T-helper 9 cell (primary cell): ENCODE measurements around the gene FGFR2.

Source experiments
- DNase-seq: peaks from one replicate; pipeline ENCODE4 v3.0.0-alpha.2; 2020
- total RNA-seq, 2 donors: gene quantifications; one replicate each; lab custom pipeline; 2026; lab: John Stamatoyannopoulos, UW

The FGFR2 gene
- 0.24 to 0.84 reads per million in 2 donors for total RNA-seq

DNA sequence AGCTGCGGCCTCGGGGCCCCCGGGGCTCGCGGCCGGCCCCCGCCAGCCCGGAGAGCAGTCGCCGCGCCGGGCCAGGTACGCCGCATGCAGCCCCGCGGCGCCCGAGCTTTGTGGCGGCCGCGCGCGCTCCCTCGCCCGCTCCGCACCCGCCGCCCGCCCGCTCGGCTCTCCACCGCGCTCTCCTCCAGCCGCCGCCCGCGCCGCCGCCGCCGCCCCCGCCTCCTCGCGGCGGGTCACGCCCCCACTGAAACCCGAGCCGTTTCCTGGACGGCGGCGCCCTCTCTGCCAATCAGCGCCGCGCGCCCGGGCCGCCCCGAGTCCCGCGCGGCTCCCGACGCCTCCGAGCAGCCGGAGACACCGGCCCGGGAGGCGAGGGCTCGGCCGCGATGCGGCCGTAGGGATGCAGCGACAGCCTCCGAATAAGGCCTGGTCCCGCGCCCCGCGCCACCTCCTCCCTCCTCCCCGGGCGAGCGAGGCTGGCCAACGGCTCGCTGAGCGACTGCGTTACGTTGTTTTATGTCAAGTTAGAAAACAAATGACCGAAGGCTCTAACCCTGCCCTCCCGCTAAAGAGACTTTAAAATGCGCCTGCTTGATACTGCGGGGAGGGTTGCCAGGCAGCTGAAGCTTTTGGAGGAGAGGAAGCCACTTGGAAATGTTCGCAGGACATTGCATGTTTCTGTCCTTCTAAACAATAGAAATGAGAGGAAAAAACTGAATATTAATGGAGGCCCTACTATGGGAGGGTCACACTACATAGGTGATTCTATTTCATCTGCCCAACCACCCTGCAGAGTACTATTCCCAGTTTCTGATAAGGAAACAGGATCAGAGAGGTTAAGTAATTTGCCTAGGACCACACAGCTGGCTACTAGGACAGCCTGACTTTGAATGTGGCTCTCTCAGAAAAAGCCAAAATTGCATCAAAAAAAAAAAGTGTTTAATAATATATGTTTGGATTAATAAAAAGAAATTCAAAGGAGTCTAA is at the start of gene FGFR2:
Gene FGFR2, minus strand, starts transcription at position 182 of the 987 bp plus-strand sequence. CDS start 4,627 bp downstream, outside the sequence.
- no peak for DNase-seq

- no peak for DNase-seq
These were observed 49.2 kb upstream of the FGFR2 start for GRCh38 chr10:121647401-121647800.

DNA sequence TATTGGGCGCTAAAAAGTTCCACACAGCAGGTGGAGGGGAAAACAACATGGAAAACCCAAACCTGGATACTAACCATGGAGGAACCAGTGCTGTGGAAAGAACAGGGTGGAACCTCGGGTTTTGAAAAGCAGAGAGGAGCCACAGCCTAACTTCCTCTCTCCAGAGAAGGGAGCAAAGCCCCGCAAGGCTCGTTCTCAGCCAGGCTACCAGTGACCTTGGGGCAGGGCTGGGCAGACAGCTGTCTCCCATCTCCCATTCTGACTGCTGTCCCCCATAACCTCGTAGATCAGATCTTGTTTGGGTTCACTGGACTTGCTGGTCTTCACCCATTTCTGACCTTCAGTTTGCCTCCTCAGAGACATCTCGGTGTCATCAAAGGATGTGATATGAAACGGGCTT is 47.5 kb upstream of the FGFR2 start:
- no peak for DNase-seq

DNA sequence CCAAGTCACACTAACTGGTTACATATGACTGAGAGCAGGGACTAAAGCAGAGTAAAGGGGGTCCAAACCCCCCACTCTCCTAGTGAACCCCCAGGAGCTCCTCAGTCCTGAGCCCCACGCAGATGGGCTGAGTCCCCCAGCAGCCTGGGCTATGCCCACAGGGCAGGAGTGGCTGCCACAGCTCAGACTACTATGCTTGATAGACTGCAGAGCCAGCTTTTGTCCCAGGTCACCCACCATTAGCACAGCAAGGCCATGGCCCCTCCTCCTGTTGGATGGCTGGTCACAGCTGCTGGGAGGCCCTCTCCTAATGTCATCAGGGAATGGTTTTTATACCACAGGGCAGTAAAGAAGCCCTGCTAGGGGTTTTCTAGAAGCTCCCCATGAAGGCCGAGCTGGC is 46.3 kb upstream of the FGFR2 start:
- DNase-seq, result no peak

- no peak for DNase-seq
These were observed 42.0 kb upstream of the FGFR2 start for GRCh38 chr10:121640266-121640665.

- DNase-seq, result no peak
These were observed 41.2 kb upstream of the FGFR2 start for GRCh38 chr10:121639416-121639815.

GRCh38 chr10:121637437-121637836 is 39.2 kb upstream of the FGFR2 start:
- DNase-seq, result no peak

DNA sequence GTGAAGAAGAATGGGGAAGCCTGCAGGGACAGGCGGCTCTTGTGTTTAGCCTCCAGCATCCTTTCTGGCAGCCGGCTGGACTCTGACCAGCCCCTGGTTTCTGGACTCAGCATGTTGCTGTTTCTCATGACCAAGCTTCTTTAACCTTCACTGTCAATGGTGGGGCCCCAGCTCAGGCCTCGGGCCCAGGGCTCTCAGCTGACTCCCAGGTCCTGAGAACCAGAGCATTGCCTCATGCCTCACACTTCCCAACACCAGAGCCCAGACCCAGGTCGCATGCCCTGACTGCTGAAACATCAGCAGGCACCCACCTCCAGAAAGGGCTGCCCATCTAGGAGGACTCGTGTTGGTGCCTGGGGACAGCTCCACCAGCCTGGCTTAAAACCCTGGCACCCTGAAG is 34.8 kb upstream of the FGFR2 start:
- no peak for DNase-seq

DNA sequence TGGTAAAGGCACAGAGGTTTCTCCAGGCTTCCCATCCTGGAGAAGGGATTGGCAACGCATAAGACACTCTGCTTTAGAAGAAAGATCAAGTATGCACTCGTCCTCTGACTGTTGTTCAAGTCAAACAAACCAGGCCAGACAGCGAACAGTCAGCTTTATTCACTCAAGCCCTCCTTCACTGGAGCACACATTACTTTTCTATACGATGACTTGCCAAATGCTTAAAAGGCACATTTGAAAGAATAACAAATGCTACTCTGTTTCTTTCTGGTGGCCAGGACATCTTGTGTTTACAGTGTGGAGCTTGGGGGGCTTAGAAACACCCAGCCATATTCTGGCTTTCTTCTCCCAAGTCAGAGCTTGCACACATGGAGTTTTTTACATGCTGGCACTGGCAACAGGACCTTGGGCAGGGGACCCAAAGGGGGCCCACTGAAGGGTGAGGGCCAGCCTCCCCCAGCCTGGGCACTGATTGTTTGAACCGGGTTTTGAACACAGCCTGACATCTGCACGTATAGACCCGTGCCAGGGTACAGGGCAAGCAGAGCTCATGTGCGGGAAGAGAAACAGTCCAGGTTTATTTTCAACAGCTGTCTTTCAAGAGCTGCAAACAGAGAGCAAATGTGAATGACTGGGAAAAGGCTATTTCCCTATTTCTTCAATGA is 33.3 kb upstream of the FGFR2 start:
- no peak for DNase-seq

- DNase-seq, result no peak
These were observed 30.6 kb upstream of the FGFR2 start for GRCh38 chr10:121628859-121629258.

- no peak for DNase-seq
These were observed 29.8 kb upstream of the FGFR2 start for GRCh38 chr10:121627876-121628581.

GRCh38 chr10:121624836-121625486 is 26.7 kb upstream of the FGFR2 start:
- DNase-seq, result no peak

GRCh38 chr10:121618906-121619305 is 20.7 kb upstream of the FGFR2 start:
- DNase-seq, result no peak

- DNase-seq, result no peak
These were observed 18.9 kb upstream of the FGFR2 start for GRCh38 chr10:121617176-121617575.

DNA sequence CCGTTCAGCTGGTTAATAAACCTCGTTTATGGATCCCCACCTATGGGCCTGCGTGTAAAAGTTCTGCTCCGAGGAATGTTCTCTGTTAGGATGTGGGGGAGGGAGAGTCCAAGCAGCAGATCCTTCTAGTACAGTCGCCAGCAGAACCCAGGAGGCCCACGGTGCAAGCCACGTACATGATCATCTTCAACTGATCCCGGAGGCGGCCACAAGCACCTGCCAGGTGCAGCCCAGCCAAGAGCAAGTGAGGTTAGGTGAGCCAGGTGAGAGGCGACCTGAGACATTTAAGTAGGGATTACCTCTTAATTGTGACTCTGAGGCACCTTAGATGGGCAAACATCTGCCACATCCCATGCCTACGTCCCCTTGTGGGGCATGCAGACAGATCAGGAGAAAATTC is 18.0 kb upstream of the FGFR2 start:
- DNase-seq, result no peak

DNA sequence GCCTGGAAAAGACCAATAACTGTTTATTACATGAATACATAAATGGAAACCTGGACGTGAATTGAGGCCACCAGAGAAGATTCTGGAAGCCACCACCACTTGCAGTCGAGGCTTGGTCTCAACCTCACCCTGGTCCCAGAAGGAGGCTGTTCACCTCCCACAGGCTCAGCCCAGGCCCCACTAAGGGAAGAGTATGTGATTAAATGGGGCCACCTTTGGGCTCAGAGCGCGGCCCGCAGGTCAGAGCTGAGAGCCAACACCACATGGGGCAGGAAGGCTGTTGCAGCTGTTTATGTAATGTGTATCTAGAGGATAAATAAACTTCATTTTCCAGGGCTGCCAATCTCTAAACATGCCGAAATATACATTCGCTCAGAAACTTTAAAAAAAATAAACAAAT is 17.6 kb upstream of the FGFR2 start:
- no peak for DNase-seq

GRCh38 chr10:121615435-121615793 is 17.2 kb upstream of the FGFR2 start:
- DNase-seq, result no peak

- DNase-seq, result no peak
These were observed 16.6 kb upstream of the FGFR2 start for GRCh38 chr10:121614613-121615434.

GRCh38 chr10:121613456-121613855 is 15.2 kb upstream of the FGFR2 start:
- DNase-seq, result no peak

DNA sequence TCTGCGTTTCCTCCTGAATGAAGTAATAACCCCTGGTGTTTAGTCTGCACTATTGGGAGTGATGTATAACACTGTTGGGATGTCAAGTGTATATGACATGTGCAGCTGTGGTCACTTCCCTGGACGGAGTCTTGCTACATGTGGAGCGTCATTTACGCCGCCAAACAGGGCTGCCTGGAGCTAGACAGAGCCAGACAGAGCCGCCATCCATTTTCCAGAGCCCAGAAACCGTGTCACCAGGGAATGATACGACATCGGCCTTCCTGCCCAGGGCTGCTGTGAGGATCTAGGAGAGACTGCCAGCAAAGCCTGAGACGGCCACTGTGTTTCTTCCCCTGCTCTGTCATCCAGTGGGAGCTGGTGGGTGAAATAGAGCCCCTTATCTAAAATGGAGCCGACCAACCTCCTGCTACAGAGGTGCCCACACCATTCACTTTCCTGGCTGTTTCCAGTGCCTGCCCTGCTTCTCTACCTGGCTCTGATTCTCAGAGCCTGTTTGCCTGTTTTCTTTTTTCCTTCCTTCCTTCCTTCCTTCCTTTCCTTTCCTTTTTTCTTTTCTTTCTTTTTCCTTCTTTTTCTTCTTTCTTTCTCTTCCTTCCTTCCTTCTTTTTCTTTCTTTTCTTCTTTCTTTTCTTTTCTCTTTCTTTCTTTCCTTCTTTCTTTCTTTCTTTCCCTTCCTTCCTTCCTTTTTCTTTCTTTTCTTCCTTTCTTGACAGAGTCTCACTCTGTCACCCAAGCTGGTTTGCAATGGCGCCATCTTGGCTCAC is 13.3 kb upstream of the FGFR2 start:
- no peak for DNase-seq

DNA sequence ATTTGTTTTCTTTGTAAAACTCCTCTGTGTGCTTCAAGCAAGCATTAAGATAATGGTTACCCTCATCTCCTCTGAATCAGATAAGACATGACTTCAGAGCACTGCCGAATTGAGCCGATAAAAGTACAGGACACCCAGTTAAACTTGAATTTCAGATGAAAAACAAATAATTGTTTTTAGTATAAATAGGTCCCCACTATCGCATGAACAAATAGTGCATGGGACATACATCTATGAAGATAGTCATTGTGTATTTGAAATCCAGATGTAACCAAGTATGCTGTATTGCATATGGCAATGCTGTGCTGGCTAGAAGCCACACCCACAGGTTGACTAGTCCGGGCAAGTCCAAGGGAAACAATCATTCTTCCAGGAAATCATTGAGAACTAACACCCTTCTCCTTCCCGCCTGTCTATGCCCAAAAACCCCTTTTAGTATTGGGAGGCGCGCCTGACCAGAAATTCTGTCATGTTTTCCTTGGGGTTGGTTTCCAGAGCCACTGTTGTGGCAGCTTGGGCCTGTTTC is 12.6 kb upstream of the FGFR2 start:
- no peak for DNase-seq
